H1 (cell line): ENCODE data around the gene PCDHA13. TPM values are rescaled to one million over a fixed set of nuclear protein-coding genes. Genes with fewer than 3 reads are reported as not detected.

Experiments used
- CTCF ChIA-PET: fragments of 300-600 bp; sonication (Branson Sonifier 250); formaldehyde crosslinking; loops from one replicate; lab custom pipeline; 2021; ENCODE audit not compliant: partially characterized antibody; lab: Charles Lee
- POLR2A ChIA-PET: fragments of 300-600 bp; sonication (Branson Sonifier 250); formaldehyde crosslinking; loops from one replicate; lab custom pipeline; 2021; ENCODE audit warnings: inconsistent platforms; ENCODE audit not compliant: partially characterized antibody; lab: Charles Lee
- DNase-seq, 2 experiments: peaks; one replicate each; pipeline versions ENCODE4 v3.0.0 to v3.0.0-alpha.2; 2010 to 2022; ENCODE audit warnings: low spot score in 2 of 2, low read depth in 1 of 2, mixed read lengths in 1 of 2
- FAIRE-seq: peaks from 2 replicates; lab custom pipeline; 2011; peaks lifted over from hg19 to GRCh38; lab: Jason Lieb, UNC
- H2AFZ ChIP-seq: 2 replicates; pipeline ENCODE4 v1.8.1; 2012; ENCODE audit warnings: low read length, inconsistent platforms
- H2AK5ac ChIP-seq: 2 replicates; pipeline ENCODE4 v1.6.1; 2013; ENCODE audit warnings: low read depth, low read length
- H2BK120ac ChIP-seq: replicated peaks from 2 replicates; pipeline ENCODE3; 2013; ENCODE audit warnings: low read depth, low read length, inconsistent platforms
- H2BK12ac ChIP-seq: 2 replicates; pipeline ENCODE4 v1.6.1; 2013; ENCODE audit warnings: low read depth, low read length
- H2BK15ac ChIP-seq: 2 replicates; pipeline ENCODE4 v1.6.1; 2013; ENCODE audit warnings: low read length
- H2BK20ac ChIP-seq: 2 replicates; pipeline ENCODE4 v1.6.1; 2013; ENCODE audit warnings: low read length
- H2BK5ac ChIP-seq: 2 replicates; pipeline ENCODE4 v1.6.1; 2013; ENCODE audit warnings: low read depth, low read length
- H3K14ac ChIP-seq: 2 replicates; pipeline ENCODE4 v1.6.1; 2013; ENCODE audit warnings: inconsistent platforms; ENCODE audit not compliant: insufficient read length
- H3K18ac ChIP-seq: 2 replicates; pipeline ENCODE4 v1.6.1; 2013; ENCODE audit warnings: low read length; ENCODE audit errors: extremely low read depth
- H3K23ac ChIP-seq: 2 replicates; pipeline ENCODE4 v1.6.1; 2013; ENCODE audit warnings: inconsistent platforms; ENCODE audit not compliant: insufficient read length
- H3K23me2 ChIP-seq: 2 replicates; pipeline ENCODE4 v1.6.1; 2013; ENCODE audit warnings: low read depth, low read length
- H3K27ac ChIP-seq: 2 replicates; pipeline ENCODE4 v1.6.1; 2011; ENCODE audit warnings: low read depth, low read length, inconsistent platforms
- H3K27me3 ChIP-seq, 4 experiments: replicated peaks in 1 of 4; 1 replicate in 1 of 4; 2 replicates in 3 of 4; pipeline versions ENCODE4 v1.6.1 to v1.8.1; 2011 to 2013; ENCODE audit warnings: low read length in 3 of 4, mild to moderate bottlenecking in 3 of 4, inconsistent platforms in 2 of 4, mixed read lengths in 2 of 4, moderate library complexity in 1 of 4; ENCODE audit not compliant: control insufficient read depth in 3 of 4, insufficient read depth in 3 of 4; ENCODE audit errors: extremely low read depth in 1 of 4
- H3K36me3 ChIP-seq, 4 experiments: 2 replicates each; pipeline versions ENCODE4 v1.6.1 to v1.8.1; 2011 to 2013; ENCODE audit warnings: mild to moderate bottlenecking in 4 of 4, low read length in 3 of 4, moderate library complexity in 2 of 4, control low read depth in 1 of 4, inconsistent platforms in 1 of 4; ENCODE audit not compliant: insufficient read depth in 4 of 4, control insufficient read depth in 2 of 4
- H3K4ac ChIP-seq: replicated peaks from 2 replicates; pipeline ENCODE3; 2013; ENCODE audit warnings: low read length, low read depth, mixed read lengths, inconsistent platforms; ENCODE audit not compliant: insufficient read length
- H3K4me1 ChIP-seq, 4 experiments: replicated peaks in 1 of 4; 1 replicate in 1 of 4; 2 replicates in 3 of 4; pipeline versions ENCODE4 v1.6.1 to v1.8.1; 2011 to 2013; ENCODE audit warnings: low read length in 3 of 4, inconsistent platforms in 2 of 4, mixed read lengths in 1 of 4; ENCODE audit not compliant: insufficient read depth in 4 of 4, control insufficient read depth in 3 of 4
- H3K4me2 ChIP-seq, 2 experiments: 2 replicates each; pipeline versions ENCODE4 v1.6.1 to v1.8.1; 2011 to 2013; ENCODE audit warnings: low read depth in 2 of 2, low read length in 2 of 2, control low read depth in 1 of 2, inconsistent platforms in 1 of 2, mild to moderate bottlenecking in 1 of 2; ENCODE audit not compliant: insufficient read depth in 1 of 2
- H3K4me3 ChIP-seq, 4 experiments: fragments of 200-600, 300-600 bp in 1 of 4; sonication (generic), shearing (Covaris generic), sonication (Bioruptor Twin) in 1 of 4; 2 replicates each; pipeline versions ENCODE4 v1.5.1 to v1.8.1; 2011 to 2016; ENCODE audit warnings: low read length in 4 of 4, low read depth in 3 of 4, control low read depth in 2 of 4, inconsistent platforms in 2 of 4, mild to moderate bottlenecking in 2 of 4, mixed read lengths in 1 of 4, moderate library complexity in 1 of 4; ENCODE audit not compliant: insufficient read depth in 2 of 4; ENCODE audit errors: extremely low read depth in 1 of 4
- H3K56ac ChIP-seq: replicated peaks from 2 replicates; pipeline ENCODE3; 2013; ENCODE audit warnings: low read depth, mild to moderate bottlenecking, mixed read lengths, low read length, inconsistent platforms; ENCODE audit not compliant: insufficient read length
- H3K79me1 ChIP-seq: 2 replicates; pipeline ENCODE4 v1.6.1; 2013; ENCODE audit warnings: low read depth, low read length, control low read depth
- H3K79me2 ChIP-seq, 2 experiments: 2 replicates each; pipeline versions ENCODE4 v1.6.1 to v1.8.1; 2012 to 2013; ENCODE audit warnings: low read length in 2 of 2, mild to moderate bottlenecking in 2 of 2, inconsistent platforms in 1 of 2; ENCODE audit not compliant: insufficient read depth in 2 of 2, control insufficient read depth in 1 of 2
- H3K9ac ChIP-seq, 4 experiments: replicated peaks in 1 of 4; 1 replicate in 1 of 4; 2 replicates in 3 of 4; pipeline versions ENCODE4 v1.6.1 to v1.8.1; 2011 to 2013; ENCODE audit warnings: low read depth in 3 of 4, low read length in 3 of 4, control low read depth in 2 of 4, mild to moderate bottlenecking in 2 of 4, moderate library complexity in 2 of 4, inconsistent platforms in 1 of 4; ENCODE audit errors: extremely low read depth in 1 of 4
- H3K9me3 ChIP-seq, 2 experiments: 2 replicates each; pipeline versions ENCODE4 v1.6.1 to v1.8.1; 2012 to 2013; ENCODE audit warnings: mild to moderate bottlenecking in 2 of 2, moderate library complexity in 2 of 2, control low read depth in 1 of 2, inconsistent platforms in 1 of 2, low read depth in 1 of 2, low read length in 1 of 2, mixed read lengths in 1 of 2; ENCODE audit not compliant: insufficient read depth in 2 of 2
- H4K20me1 ChIP-seq, 2 experiments: replicated peaks in 1 of 2; 2 replicates each; pipeline versions ENCODE3 to v1.8.1; 2011 to 2013; ENCODE audit warnings: inconsistent platforms in 2 of 2, low read length in 2 of 2, mild to moderate bottlenecking in 1 of 2; ENCODE audit not compliant: insufficient read depth in 2 of 2, control insufficient read depth in 1 of 2
- H4K5ac ChIP-seq: 2 replicates; pipeline ENCODE4 v1.6.1; 2013; ENCODE audit warnings: low read length, low read depth, mixed read lengths, inconsistent platforms; ENCODE audit not compliant: insufficient read length
- H4K8ac ChIP-seq: 2 replicates; pipeline ENCODE4 v1.8.0; 2013; ENCODE audit warnings: mild to moderate bottlenecking, moderate library complexity, low read length, inconsistent platforms; ENCODE audit not compliant: insufficient read depth; ENCODE audit errors: extremely low read depth
- H4K91ac ChIP-seq: replicated peaks from 2 replicates; pipeline ENCODE3; 2013; ENCODE audit warnings: low read length, mixed read lengths, inconsistent platforms; ENCODE audit not compliant: insufficient read length
- ATF3 ChIP-seq: IDR thresholded peaks from 2 replicates; pipeline ENCODE4 v1.6.1; 2011; ENCODE audit warnings: low read depth, mild to moderate bottlenecking, low read length; ENCODE audit not compliant: insufficient read depth
- SIN3A ChIP-seq, 2 experiments: IDR thresholded peaks in 1 of 2; conservative IDR thresholded peaks in 1 of 2; 2 replicates each; pipeline ENCODE4 v1.6.1; 2011 to 2012; ENCODE audit warnings: low read length in 2 of 2, improper control_type of control experiment in 1 of 2, low read depth in 1 of 2, mild to moderate bottlenecking in 1 of 2
- SIX5 ChIP-seq: IDR thresholded peaks from 2 replicates; pipeline ENCODE4 v1.6.1; 2011; ENCODE audit warnings: mild to moderate bottlenecking, low read depth, low read length
- WGBS, 2 experiments: shearing (Covaris generic) in 1 of 2; methylation state at CpG; one replicate each; pipeline versions ENCODE4 v1.1.6 to v1.1.7; 2013 to 2015; ENCODE audit warnings: low lambda C conversion rate in 2 of 2, mixed read lengths in 2 of 2, inconsistent platforms in 1 of 2, low coverage in 1 of 2, missing lambda C conversion rate in 1 of 2; ENCODE audit not compliant: insufficient replicate concordance in 2 of 2, insufficient coverage in 1 of 2, insufficient read length in 1 of 2; ENCODE audit errors: extremely low coverage in 1 of 2, missing lambda C conversion rate in 1 of 2; 5-methylcytosine and 5-hydroxymethylcytosine counted together
- polyA plus RNA-seq, 7 experiments: library from polyadenylated mRNA; depleted of rRNA in 3 of 7; stranded (reverse) in 5 of 7; unstranded in 2 of 7; fragments of >200 nt in 5 of 7; fragments of 200-250 nt in 2 of 7; gene quantifications; 1 replicate in 5 of 7; 2 replicates in 1 of 7; 4 replicates in 1 of 7; pipeline versions ENCODE4 v1.2.1 to v1.2.3, GENCODE V29; 2011 to 2013; ENCODE audit warnings: missing spikeins in 2 of 7, mixed read lengths in 2 of 7
- total RNA-seq: library from RNA; stranded (reverse); fragmentation: NEBNext Ultra II Directional; extraction: Animal tissue kit (Norgen Biotek cat#: 25700); gene quantifications from 2 replicates; pipeline ENCODE4 v1.2.1, GENCODE V29; 2021

Gene PCDHA13
- total and polyA plus RNA-seq, 2 of the 8 experiments (the other 6 are each of a cell fraction or from before 2014, with no cell fraction given), result 1.2 to 1.3 TPM

- Histone ChIP-seq H2BK5ac (no peak overlapping the region), H3K79me2 (peaks cover 0 to 9% of the 10 kb centered on the region in 2 experiments; a peak in 2 of 4 replicates), H3K4me3 (no peak overlapping the region), H3K23ac (no peak overlapping the region), H4K91ac (no peak overlapping the region), H3K9me3 (no peaks in the 10 kb centered on the region), H2BK20ac (no peak overlapping the region), H3K27ac (no peak overlapping the region), H3K4ac (no peak overlapping the region), H3K36me3 (peaks cover 0 to 11% (median 0%) of the 10 kb centered on the region in 4 experiments; a peak in 2 of 8 replicates), H3K79me1 (no peaks in the 10 kb centered on the region), H3K56ac (no peak overlapping the region), H3K14ac (no peak overlapping the region), H2AFZ (no peak overlapping the region), H4K8ac (no peak overlapping the region; the same call in 1 of the 2 replicates), H3K27me3 (no peaks in the 10 kb centered on the region), H4K5ac (no peak overlapping the region), H3K23me2 (no peaks in the 10 kb centered on the region), H3K9ac (no peak overlapping the region), H2AK5ac (no peak overlapping the region), H4K20me1 (peaks cover 0 to 3% of the 10 kb centered on the region in 2 experiments), H3K4me2 (no peak overlapping the region), H2BK120ac (no peak overlapping the region), H3K4me1 (no peaks in the 10 kb centered on the region; a peak in 2 of 7 replicates), H3K18ac (no peak overlapping the region), H2BK12ac (no peak overlapping the region), H2BK15ac (no peak overlapping the region)
- CTCF ChIA-PET, result interaction anchor here (0.9 to 9.3 kb wide), 7 partner anchors 8 to 174 kb away, joined by 4 to 141 read pairs (median 13); partner anchors contain the start of genes PCDHA10, PCDHA11, PCDHA4 and PCDHA8
- no peak for FAIRE-seq
- TF ChIP-seq SIN3A (conservative IDR thresholded peaks at IDR 0.05 in 1 of 2, IDR thresholded peaks at IDR 0.05 in 1 of 2; ENCODE audit: low read depth in 1 of 2, low read length in 2 of 2), result no peak
- no peak for TF ChIP-seq SIX5
- no peak for TF ChIP-seq ATF3
- DNase-seq, result no peak
- WGBS, 2 experiments, result 96% methylated on average over 27 of the region's 37 CpGs; no CpG with 5 or more reads in 1 of the 2 experiments
- POLR2A ChIA-PET, result interaction anchor here (3.6 kb wide), 1 partner anchor 164 kb away, joined by 32 read pairs; no protein-coding TSS in a partner anchor
Measured at GRCh38 chr5:140877262-140877581, 4.7 kb upstream of the PCDHA13 start.
